Embryonic facial prominence (tissue), 1 donor: ENCODE data around the gene GALNT2.

ENCODE experiments used
- DNase-seq: peaks from one replicate; pipeline ENCODE4 v3.0.0-alpha.2; 2016; ENCODE audit errors: extremely low spot score

The GALNT2 gene

GRCh38 chr1:230210981-230211336, 143.9 kb downstream of the GALNT2 start:
- DNase-seq: no peak

GRCh38 chr1:230211436-230212145, 144.6 kb downstream of the GALNT2 start:
- no peak for DNase-seq

- no peak for DNase-seq
Measured at GRCh38 chr1:230212405-230212936, 145.4 kb downstream of the GALNT2 start.

- no peak for DNase-seq
Measured at GRCh38 chr1:230215031-230215430, 148.0 kb downstream of the GALNT2 start.

- no peak for DNase-seq
Measured at GRCh38 chr1:230215529-230215928, 148.5 kb downstream of the GALNT2 start.

- DNase-seq: no peak
Measured at GRCh38 chr1:230216896-230217295, 149.9 kb downstream of the GALNT2 start.

GRCh38 chr1:230218667-230219066, 151.6 kb downstream of the GALNT2 start:
- DNase-seq: no peak

GRCh38 chr1:230219174-230220067, 152.4 kb downstream of the GALNT2 start:
- no peak for DNase-seq

GRCh38 chr1:230220478-230220877, 153.4 kb downstream of the GALNT2 start:
- DNase-seq: no peak

GRCh38 chr1:230220907-230221306, 153.9 kb downstream of the GALNT2 start:
- DNase-seq: no peak

GRCh38 chr1:230222678-230223077, 155.6 kb downstream of the GALNT2 start:
- no peak for DNase-seq

- DNase-seq: no peak
Measured at GRCh38 chr1:230224101-230224960, 157.3 kb downstream of the GALNT2 start.

GRCh38 chr1:230226007-230226800, 159.2 kb downstream of the GALNT2 start:
- DNase-seq: no peak

GRCh38 chr1:230226814-230227213, 159.8 kb downstream of the GALNT2 start:
- no peak for DNase-seq

GRCh38 chr1:230228236-230228897, 161.3 kb downstream of the GALNT2 start:
- no peak for DNase-seq

GRCh38 chr1:230230273-230230672, 163.2 kb downstream of the GALNT2 start:
- no peak for DNase-seq

GRCh38 chr1:230230948-230231773, 164.1 kb downstream of the GALNT2 start:
- no peak for DNase-seq

- DNase-seq: no peak
Measured at GRCh38 chr1:230231774-230232145, 164.7 kb downstream of the GALNT2 start.

GRCh38 chr1:230232371-230232771, 165.3 kb downstream of the GALNT2 start:
- DNase-seq: no peak

GRCh38 chr1:230233786-230234185, 166.7 kb downstream of the GALNT2 start:
- DNase-seq: no peak
